ENCODE results near the gene CRNN.

Gene CRNN

GRCh38 chr1:152410028-152410427, 4.0 kb downstream of the CRNN start:
- Histone ChIP-seq H3K4me1 (ENCODE audit: control insufficient read depth in 1 of 2, insufficient read depth in 1 of 2, low read depth in 1 of 2, low read length in 1 of 2) (no peaks in the 10 kb centered on the region), H3K9me3 (no peaks in the 10 kb centered on the region), H3K27me3 (peaks cover 14% of the 10 kb centered on the region), H3K27ac (no peak overlapping the region), H3K36me3 (no peaks in the 10 kb centered on the region), H3K4me3 (ENCODE audit: low read depth in 1 of 2, low read length in 1 of 2) (no peak overlapping the region)
- TF ChIP-seq CTCF (IDR thresholded peaks at IDR 0.05) = no peak

GRCh38 chr1:152408664-152409063, 5.4 kb downstream of the CRNN start:
- Histone ChIP-seq H3K9me3 (no peaks in the 10 kb centered on the region), H3K27me3 (peaks cover 14% of the 10 kb centered on the region), H3K4me1 (ENCODE audit: control insufficient read depth in 1 of 2, insufficient read depth in 1 of 2, low read depth in 1 of 2, low read length in 1 of 2) (no peaks in the 10 kb centered on the region), H3K36me3 (no peaks in the 10 kb centered on the region), H3K4me3 (ENCODE audit: low read depth in 1 of 2, low read length in 1 of 2) (no peak overlapping the region), H3K27ac (no peak overlapping the region)
- TF ChIP-seq CTCF (IDR thresholded peaks at IDR 0.05) = no peak

DNA sequence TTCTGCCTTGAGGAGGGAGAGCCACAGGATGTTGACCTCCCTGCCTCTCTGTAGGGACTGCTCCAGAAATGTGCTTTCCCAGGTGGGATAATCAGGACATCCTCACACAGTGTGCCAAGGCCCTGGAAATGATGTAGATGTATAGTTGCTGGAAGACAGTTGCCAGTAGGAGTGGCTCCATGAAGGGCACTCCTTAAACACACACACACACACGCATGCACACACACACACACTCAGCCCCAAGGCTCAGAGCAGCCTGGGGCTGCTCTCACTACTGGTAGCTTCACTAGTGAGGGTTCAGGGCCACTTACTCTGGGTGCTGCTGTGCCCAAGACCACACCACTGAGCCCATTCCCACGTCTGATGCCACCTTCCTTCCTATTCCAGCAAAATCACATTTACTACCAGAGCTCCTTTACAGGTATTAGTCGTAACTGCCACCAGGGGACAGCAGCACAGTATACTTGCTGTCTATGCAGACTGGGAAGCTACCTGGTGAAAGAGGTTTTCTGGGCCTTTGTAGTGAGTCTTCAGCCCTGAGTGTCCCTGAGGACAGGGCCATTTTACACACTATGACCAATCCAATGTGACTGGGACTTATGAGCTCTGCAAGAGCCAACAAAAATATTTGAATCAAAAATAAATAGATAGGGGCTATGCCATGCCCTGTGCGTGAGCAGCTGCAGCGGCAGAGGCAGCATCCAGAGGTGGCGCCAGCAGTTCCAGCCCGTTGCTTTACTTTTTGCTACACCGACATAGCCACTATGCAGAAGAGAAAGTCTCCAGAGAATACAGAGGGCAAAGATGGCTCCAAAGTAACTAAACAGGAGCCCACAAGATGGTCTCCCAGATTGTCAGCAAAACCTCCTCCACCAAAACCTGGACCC, 15.0 kb downstream of the CRNN start:
- no peak overlapping the region for H3K27ac ChIP-seq
- no peaks in the 10 kb centered on the region for H3K36me3 ChIP-seq
- H3K9me3 ChIP-seq = no peaks in the 10 kb centered on the region
- peaks cover 13% of the 10 kb centered on the region for H3K27me3 ChIP-seq
- no peak overlapping the region for H3K4me3 ChIP-seq (ENCODE audit: low read depth in 1 of 2, low read length in 1 of 2)
- TF ChIP-seq CTCF (IDR thresholded peaks at IDR 0.05) = no peak
- no peaks in the 10 kb centered on the region for H3K4me1 ChIP-seq (ENCODE audit: control insufficient read depth in 1 of 2, insufficient read depth in 1 of 2, low read depth in 1 of 2, low read length in 1 of 2)

- no peaks in the 10 kb centered on the region for H3K36me3 ChIP-seq
- H3K4me1 ChIP-seq (ENCODE audit: control insufficient read depth in 1 of 2, insufficient read depth in 1 of 2, low read depth in 1 of 2, low read length in 1 of 2) = no peaks in the 10 kb centered on the region
- H3K9me3 ChIP-seq = no peaks in the 10 kb centered on the region
- no peak overlapping the region for H3K4me3 ChIP-seq (ENCODE audit: low read depth in 1 of 2, low read length in 1 of 2)
- peaks cover 16% of the 10 kb centered on the region for H3K27me3 ChIP-seq
- no peak overlapping the region for H3K27ac ChIP-seq
- no peak for TF ChIP-seq CTCF (IDR thresholded peaks at IDR 0.05)
Observed at GRCh38 chr1:152397474-152397873, 16.6 kb downstream of the CRNN start.

DNA sequence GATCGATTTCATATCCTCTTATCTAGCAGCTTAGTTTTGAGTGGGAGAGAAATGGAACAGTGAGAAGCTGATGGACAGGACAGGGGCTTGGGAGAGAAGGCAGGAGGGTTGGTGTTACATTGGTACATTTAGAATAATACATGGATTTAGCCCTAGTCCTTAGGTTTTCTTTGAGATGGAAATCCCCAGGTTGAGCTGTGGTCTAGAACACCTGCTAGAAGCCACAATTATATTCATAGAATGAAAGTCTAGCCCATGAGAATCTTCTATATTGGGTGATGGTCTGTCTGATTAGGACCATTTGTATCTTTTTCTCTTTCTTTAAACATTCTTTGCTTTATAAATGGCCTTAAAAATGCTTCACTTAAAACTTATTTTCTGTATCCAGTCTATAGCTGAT, 19.9 kb downstream of the CRNN start:
- no peak overlapping the region for H3K27ac ChIP-seq
- TF ChIP-seq CTCF (IDR thresholded peaks at IDR 0.05) = no peak
- peaks cover 17% of the 10 kb centered on the region for H3K27me3 ChIP-seq
- H3K36me3 ChIP-seq = no peaks in the 10 kb centered on the region
- no peaks in the 10 kb centered on the region for H3K9me3 ChIP-seq
- H3K4me1 ChIP-seq (ENCODE audit: control insufficient read depth in 1 of 2, insufficient read depth in 1 of 2, low read depth in 1 of 2, low read length in 1 of 2) = no peaks in the 10 kb centered on the region
- no peak overlapping the region for H3K4me3 ChIP-seq (ENCODE audit: low read depth in 1 of 2, low read length in 1 of 2)

Data from neutrophil (primary cell).